Motor neuron (in vitro differentiated cells): ENCODE results near the gene EMILIN2. TPM values are rescaled to one million over a fixed set of nuclear protein-coding genes. Genes with fewer than 3 reads are reported as not detected.
A peak's percentile ranks its signal among the peaks of the same experiment; 100 is the strongest.
"Not testable (repeated sequence)": the region's sequence is repeated elsewhere in the genome, so short reads cannot be mapped to it uniquely, and the experiment has no call there.

ENCODE experiments used
- ATAC-seq, 8 experiments: fragments of 200-7000 bp; cut with Tn5 transposase; replicated peaks in 6 of 8; 2 replicates each; pipeline ENCODE4 v1.8.0; 2021; ENCODE audit warnings: mild to moderate bottlenecking in 8 of 8, moderate library complexity in 8 of 8
- H3K27ac ChIP-seq, 2 donors: fragments of 250-450 bp; sonication (Bioruptor Pico); 2 replicates each; pipeline ENCODE4 v1.9.0; 2021; ENCODE audit warnings: antibody characterized with exemption in 2 of 2, mild to moderate bottlenecking in 2 of 2, moderate library complexity in 1 of 2
- H3K4me1 ChIP-seq, 2 donors: fragments of 250-450 bp; sonication (Bioruptor Pico); replicated peaks in 1 of 2; 2 replicates each; pipeline ENCODE4 v1.6.1; 2021; ENCODE audit warnings: antibody characterized with exemption in 2 of 2, mild to moderate bottlenecking in 2 of 2, moderate library complexity in 1 of 2
- H3K4me3 ChIP-seq, 5 donors: fragments of 250-450 bp; sonication (Bioruptor Pico); 2 replicates each; pipeline ENCODE4 v1.9.0; 2021; ENCODE audit warnings: antibody characterized with exemption in 5 of 5, mild to moderate bottlenecking in 5 of 5, moderate library complexity in 4 of 5
- WGBS, 10 experiments: fragments of 450-650 bp; shearing (Covaris generic); methylation state at CpG; one replicate each; pipeline ENCODE4 v1.0.0; 2022; 5-methylcytosine and 5-hydroxymethylcytosine counted together
- in situ Hi-C, 9 experiments: fragments of 400-800 bp; cut with MboI; loops; one replicate each; pipeline ENCODE4 v1.15.0; 2021; ENCODE audit warnings: low sequenced_read_pairs in 9 of 9, low pct_unique_long_range_greater_than_20kb in 2 of 9; ENCODE audit not compliant: unreplicated experiment in 9 of 9
- total RNA-seq, 8 experiments: library from RNA; unstranded; fragments of 300-600 nt; gene quantifications; 2 replicates each; pipeline versions ENCODE4 v1.2.3 to v1.2.4, GENCODE V29; 2022

The EMILIN2 gene
- total RNA-seq, 8 experiments from 2014 or later = 0.33 to 22.2 (median 1.4) TPM

DNA sequence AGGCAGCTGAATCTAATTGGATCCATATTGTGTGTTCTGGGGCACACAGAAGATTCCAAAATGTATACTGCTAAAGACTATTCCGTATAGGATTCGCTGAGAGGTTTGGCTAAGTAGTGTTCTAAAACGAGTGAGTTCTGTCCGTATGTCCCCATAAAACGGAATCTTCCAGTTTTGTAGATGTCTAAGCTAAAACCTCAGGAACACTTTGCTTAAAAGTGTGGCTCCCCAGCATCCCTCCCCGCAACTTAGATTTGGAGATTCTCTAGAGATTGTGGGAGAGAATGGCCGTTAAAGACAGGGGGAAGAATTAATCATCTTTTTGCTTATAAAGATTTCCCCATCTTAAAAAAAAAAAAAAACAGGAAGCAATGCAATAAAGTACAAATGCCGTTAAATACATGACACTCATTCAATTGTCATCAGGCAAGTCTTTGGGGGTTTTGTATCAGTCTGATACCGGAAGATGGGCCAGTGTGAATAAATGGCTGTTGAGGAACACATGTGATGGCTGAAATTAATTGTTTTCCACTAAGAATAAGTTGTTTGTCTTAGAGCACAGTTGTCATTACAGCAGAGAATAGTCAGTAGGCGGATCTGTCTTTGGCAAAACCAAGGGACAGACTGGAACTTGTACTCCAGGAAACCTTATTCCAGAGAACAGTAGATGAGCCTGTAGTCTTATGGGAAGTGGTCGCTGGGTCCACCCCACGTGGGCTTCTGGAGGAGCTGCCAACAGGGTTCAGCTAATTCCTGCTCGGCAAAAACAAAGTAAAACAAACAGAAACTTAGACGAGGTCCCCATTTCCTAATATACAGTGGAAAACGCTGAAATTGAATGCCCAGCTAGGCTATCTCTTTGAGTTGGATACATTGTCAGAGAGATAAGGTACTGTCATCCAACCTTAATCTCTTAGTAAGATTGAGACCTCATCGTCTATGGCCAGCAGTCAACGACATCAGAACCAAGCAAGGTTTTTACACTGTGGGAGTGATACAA lies 1.7 kb downstream of the EMILIN2 start:
- 4 to 67% (median 42%) methylated on average over 2 to 15 of the region's 17 CpGs for whole genome bisulfite sequencing, 10 experiments
- H3K27ac ChIP-seq = no peak overlapping the region
- ATAC-seq = no peak
- in situ Hi-C loops = no loop called here
- H3K4me1 ChIP-seq = peaks cover 0 to 2% of the 10 kb centered on the region in 2 donors
- H3K4me3 ChIP-seq = no peak overlapping the region

DNA sequence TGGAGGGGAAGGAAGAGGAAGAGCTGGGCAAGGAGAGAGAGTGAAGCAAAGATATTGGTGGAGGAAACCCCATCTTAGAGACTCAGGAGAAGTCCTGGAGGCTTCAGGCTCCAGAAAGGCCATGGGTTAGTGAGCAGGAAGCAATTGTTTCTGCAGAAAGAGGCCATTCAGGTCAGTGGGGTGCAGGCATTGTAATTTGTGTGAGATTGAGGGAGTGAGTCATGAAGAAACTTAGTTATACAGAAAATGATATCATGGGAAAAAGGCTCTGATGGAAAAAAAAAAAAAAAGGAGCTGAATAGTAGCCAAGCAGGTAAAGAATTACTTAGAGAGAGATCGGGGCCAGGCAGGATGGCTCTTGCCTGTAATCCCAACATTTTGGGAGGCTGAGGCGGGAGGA lies 4.0 kb downstream of the EMILIN2 start:
- 80 to 100% (median 93%) methylated on average over 1 to 2 of the region's 2 CpGs; no CpG with 5 or more reads in 2 of the 10 experiments for WGBS, 10 experiments
- H3K4me3 ChIP-seq = no peak overlapping the region
- H3K27ac ChIP-seq = no peak overlapping the region
- H3K4me1 ChIP-seq = peaks cover 0 to 2% of the 10 kb centered on the region in 2 donors
- in situ Hi-C loops = no loop called here
- no peak for ATAC-seq

DNA sequence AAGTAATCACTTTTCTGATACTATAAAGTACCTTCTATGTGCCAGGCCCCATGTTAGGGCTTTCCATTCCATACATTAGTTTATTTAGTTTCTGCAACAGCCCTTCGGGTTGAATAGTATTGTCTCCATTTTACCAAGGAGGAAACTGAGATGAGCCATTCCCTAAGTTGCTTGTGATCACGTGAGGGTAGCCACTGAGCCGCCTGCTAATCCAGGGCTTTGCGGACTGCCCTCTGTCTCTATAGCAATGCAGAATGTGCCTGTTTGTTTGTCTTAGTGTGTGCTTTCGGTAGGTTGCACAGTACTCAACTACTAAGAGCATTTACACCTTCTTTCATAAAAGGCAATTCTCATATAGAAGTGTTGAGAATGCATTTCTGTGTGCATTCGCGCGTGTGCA lies 5.0 kb downstream of the EMILIN2 start:
- WGBS, 10 experiments = 60 to 100% (median 88%) methylated on average over 1 to 8 of the region's 8 CpGs; no CpG with 5 or more reads in 1 of the 10 experiments
- in situ Hi-C loops = no loop called here
- Histone ChIP-seq H3K4me1 (peaks cover 0 to 3% of the 10 kb centered on the region in 2 donors), H3K4me3 (no peak overlapping the region), H3K27ac (no peak overlapping the region)
- no peak for ATAC-seq

DNA sequence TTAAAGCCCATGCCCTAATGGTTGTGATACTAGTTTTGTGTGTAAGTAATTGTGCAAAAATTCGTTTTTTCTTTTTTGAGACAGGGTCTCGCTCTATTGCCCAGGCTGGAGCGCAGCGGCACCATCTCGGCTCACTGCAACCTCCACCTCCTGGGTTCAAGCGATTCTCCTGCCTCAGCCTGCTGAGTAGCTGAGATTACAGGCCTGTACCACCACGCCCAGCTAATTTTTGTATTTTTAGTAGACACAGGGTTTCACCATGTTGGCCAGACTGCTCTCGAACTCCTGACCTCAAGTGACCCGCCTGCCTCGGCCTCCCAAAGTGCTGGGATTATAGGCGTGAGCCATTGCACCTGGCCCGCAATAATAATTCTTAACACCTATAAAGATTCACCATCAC lies 5.7 kb downstream of the EMILIN2 start:
- H3K4me3 ChIP-seq, in situ Hi-C loops, H3K4me1 ChIP-seq, H3K27ac ChIP-seq, ATAC-seq: not testable (repeated sequence)
- WGBS, 10 experiments = 62 to 100% (median 80%) methylated on average over 2 to 11 of the region's 12 CpGs

DNA sequence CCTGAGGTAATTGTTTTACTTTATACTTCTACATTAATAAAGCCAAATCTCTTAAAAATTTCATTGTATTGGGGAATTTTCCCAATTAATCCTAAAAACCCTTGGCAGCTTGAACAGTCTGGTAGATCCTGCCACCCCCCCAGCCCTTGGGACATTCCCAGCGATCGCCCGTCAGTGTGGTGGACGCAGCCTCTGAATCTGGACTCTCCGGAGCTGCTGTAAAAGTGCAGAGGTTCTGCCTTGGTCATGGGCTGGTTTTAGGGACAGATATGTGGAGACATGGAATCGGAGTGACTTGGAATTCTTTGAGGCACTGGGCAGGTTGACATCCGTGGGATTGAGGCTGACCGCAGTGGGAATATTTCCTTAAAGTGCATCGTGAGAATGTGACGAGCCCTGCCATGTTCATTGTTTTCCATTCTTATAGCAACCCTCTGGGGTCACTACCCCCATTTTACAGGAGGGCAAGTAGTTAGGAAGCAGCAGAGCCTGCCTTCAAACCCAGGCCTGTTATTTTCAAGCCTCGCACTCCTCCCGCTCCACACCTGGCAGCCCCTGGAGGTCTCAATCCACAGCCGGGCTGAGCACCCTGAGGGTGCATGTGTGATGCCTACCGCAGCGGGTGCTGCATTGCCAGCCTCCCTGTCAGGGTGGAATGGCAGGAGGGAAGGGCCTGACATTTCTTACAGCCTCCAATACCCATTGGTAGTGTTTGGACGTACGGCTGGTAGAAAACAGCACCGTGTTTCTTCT lies 6.5 kb downstream of the EMILIN2 start:
- peaks cover 0 to 5% of the 10 kb centered on the region in 2 donors for H3K4me1 ChIP-seq
- in situ Hi-C loops = no loop called here
- no peak overlapping the region for H3K4me3 ChIP-seq
- 57 to 100% (median 82%) methylated on average over 1 to 16 of the region's 18 CpGs; no CpG with 5 or more reads in 3 of the 10 experiments for WGBS, 10 experiments
- no peak for ATAC-seq
- H3K27ac ChIP-seq = no peak overlapping the region

DNA sequence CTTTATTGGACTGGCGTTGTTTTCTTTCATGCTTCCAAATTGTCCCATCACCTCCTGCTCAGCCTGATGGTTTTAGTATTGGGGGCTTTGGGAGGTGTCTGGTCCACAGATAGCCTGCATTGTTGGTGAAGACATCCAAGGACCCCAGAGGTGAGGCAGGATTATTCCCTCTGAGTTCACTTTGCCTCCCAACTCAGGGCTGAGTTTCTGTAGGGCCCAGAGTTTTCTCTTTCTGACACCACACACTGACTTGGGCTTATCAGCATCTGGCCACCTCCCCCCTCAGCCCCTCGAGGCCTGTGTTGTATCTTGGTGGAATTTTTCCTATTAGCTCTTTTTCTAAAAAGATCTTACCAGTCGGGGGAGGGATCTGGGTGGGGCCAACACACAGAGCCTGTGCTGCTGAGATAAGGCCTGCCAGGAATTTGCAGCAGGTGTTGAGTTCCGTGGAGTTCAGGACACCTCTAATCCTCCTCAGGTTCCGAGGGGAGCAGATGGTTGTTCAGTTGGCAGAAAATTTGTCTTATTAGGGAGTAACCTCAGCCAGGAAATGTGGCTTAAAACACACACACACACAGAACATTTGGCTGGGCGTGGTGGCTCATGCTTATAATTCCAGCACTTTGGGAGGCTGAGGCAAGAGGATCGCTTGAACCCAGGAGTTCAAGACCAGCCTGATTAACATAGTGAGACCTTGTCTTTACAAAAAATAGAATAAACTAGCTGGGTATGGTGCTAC lies 7.3 kb downstream of the EMILIN2 start:
- ATAC-seq = no peak
- WGBS, 10 experiments = 49 to 100% (median 67%) methylated on average over 1 to 4 of the region's 7 CpGs; no CpG with 5 or more reads in 4 of the 10 experiments
- Histone ChIP-seq H3K4me1 (peaks cover 0 to 5% of the 10 kb centered on the region in 2 donors), H3K4me3 (no peak overlapping the region), H3K27ac (no peak overlapping the region)
- in situ Hi-C loops = no loop called here

DNA sequence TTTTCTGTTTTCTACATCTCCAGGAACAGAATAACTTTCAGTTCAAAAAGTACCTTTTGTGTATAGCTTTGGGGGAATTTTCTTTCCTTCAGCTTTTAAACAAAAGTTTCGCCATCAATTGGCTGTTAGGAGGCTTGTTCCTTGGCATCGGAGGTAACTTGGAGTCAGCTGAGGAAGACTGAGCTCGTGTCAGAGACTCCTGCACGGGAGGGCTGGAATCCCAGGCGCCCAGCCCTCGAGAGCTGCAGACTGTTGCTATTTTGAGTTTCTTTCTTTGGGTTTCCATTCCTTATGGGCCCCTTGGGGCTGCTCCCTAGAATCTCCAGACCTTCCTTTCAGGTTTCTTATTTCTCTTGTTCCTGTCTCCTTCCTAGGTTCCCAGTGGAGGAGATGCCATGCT lies 8.1 kb downstream of the EMILIN2 start:
- no peak for ATAC-seq
- Histone ChIP-seq H3K27ac (no peak overlapping the region), H3K4me3 (no peak overlapping the region), H3K4me1 (peaks cover 0 to 5% of the 10 kb centered on the region in 2 donors)
- WGBS, 10 experiments = 25 to 85% (median 47%) methylated on average over 1 to 6 of the region's 6 CpGs; no CpG with 5 or more reads in 2 of the 10 experiments
- in situ Hi-C loops = no loop called here

DNA sequence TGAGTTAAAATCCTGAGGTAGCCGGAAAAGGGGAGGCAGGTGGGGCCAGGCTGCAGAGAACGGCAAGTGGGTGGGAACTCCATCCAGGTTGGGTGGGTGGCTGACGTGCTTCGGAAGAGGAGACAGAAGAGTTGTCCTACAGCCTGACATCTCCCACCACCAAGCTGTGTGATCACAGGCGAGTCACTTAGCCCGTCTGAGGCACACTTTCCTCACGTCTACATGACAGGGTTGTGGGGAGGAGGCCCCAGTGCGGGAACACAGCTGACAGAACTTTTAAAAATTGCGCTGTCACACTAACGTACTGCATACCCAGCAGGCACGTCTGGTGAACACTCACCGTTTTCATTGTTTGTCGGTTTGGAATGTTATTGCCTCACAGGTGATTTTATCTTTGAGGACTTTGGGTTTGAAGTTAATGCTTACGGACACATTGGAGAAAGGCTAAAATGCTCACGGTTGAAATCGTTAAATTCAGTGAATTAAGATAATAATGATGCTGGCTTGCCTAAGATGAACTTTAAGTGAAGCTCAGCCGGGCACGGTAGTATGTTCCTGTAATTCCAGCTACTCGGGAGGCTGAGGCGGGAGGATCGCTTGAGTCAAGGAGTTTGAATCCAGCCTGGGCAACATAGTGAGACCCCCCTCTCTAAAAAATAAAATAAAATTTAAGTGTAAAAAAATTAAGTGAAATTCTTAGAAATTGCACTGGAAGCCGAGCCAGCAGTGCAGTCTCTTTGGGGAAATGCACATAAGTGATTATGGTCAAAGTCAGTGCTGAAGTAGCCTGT lies 8.9 kb downstream of the EMILIN2 start:
- Histone ChIP-seq H3K4me1 (peaks cover 0 to 5% of the 10 kb centered on the region in 2 donors), H3K4me3 (no peak overlapping the region), H3K27ac (no peak overlapping the region)
- no peak for ATAC-seq
- in situ Hi-C loops = no loop called here
- 72 to 100% (median 91%) methylated on average over 1 to 15 of the region's 22 CpGs for WGBS, 10 experiments

DNA sequence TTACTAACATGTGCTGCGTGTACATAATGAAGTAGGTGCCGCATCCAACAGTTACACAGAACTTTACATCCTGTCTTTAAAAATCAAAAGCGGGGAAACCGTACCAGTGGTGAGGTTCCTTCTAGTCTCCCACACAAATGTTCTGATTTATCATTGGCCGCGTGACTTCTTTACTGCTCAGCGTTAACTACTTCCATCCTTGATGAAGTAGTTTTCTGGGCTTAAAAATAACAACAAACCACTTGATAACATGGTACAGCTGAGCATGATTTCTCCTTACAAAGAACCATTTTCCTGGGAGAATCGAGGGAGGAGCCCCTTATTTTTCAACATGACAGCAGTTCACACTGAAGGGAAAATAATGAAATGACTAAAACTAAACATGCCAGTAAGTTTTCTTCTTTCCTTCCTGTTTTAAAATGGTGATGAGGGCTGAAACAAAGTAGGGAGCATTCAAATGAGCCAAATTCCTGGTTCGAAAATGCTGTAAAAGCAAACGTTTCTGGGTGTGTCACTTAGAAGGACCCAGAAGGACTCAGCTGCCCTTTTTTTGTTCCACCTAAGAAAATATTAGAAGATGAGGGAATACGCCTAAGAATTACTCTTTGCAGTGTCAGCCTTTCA lies 9.9 kb downstream of the EMILIN2 start:
- Histone ChIP-seq H3K4me3 (no peak overlapping the region), H3K4me1 (peaks cover 0 to 5% of the 10 kb centered on the region in 2 donors), H3K27ac (no peak overlapping the region)
- in situ Hi-C loops = no loop called here
- ATAC-seq = peak in 6 of 8 experiments; percentile 7 to 61 (median 36)
- 8 to 69% (median 60%) methylated on average over 1 to 11 of the region's 11 CpGs for WGBS, 10 experiments

DNA sequence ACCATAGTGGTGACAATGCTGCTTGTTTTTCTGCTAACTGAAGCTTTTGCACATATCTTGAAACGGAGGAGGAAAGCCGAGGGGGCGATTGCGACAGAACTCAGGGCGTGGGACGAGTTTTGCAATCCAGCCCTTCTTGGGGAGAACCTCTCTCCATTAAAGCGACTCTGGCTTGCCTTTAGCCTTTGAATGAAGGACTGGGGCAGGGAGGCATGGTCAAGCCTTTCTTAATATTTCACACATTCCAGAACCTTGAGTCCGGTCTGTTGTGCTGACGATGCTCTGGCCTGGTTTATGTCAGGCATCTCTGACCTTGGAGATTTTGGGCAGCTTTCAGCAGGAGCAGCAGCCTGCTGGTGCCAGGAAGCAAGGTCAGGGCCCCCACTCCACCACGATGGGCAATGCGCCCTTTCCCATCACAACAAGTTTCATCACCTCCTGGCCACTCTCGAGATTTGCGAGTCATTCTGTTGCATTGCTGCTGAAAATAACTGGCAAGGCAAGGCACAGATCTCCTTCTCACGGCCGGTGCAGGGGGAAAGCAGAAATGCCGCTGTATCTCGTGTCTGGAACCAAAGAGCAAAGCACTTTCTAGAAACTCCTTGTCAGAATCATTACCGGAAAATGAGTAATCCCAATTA lies 10.8 kb downstream of the EMILIN2 start:
- WGBS, 10 experiments = 0 to 100% (median 87%) methylated on average over 1 to 11 of the region's 18 CpGs
- H3K27ac ChIP-seq = no peak overlapping the region
- peaks cover 0 to 5% of the 10 kb centered on the region in 2 donors for H3K4me1 ChIP-seq
- H3K4me3 ChIP-seq = no peak overlapping the region
- ATAC-seq = peak in 3 of 8 experiments; percentile 25 to 79 (median 79)
- in situ Hi-C loops = no loop called here

DNA sequence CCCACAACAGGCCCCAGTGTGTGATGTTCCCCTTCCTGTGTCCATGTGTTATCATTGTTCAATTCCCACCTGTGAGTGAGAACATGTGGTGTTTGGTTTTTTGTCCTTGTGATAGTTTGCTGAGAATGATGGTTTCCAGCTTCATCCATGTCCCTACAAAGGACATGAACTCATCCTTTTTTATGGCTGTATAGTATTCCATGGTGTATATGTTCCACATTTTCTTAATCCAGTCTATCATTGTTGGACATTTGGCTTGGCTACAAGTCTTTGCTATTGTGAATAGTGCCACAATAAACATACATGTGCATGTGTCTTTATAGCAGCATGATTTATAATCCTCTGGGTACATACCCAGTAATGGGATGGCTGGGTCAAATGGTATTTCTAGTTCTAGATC lies 13.6 kb downstream of the EMILIN2 start:
- H3K27ac ChIP-seq, in situ Hi-C loops, ATAC-seq, H3K4me3 ChIP-seq, H3K4me1 ChIP-seq: not testable (repeated sequence)
